NCI-H226 (cell line): Measurements from ENCODE around the gene MAP10.

ENCODE experiments used
- DNase-seq: peaks from one replicate; pipeline ENCODE4 v3.0.0-alpha.2; 2015

Gene MAP10

DNA sequence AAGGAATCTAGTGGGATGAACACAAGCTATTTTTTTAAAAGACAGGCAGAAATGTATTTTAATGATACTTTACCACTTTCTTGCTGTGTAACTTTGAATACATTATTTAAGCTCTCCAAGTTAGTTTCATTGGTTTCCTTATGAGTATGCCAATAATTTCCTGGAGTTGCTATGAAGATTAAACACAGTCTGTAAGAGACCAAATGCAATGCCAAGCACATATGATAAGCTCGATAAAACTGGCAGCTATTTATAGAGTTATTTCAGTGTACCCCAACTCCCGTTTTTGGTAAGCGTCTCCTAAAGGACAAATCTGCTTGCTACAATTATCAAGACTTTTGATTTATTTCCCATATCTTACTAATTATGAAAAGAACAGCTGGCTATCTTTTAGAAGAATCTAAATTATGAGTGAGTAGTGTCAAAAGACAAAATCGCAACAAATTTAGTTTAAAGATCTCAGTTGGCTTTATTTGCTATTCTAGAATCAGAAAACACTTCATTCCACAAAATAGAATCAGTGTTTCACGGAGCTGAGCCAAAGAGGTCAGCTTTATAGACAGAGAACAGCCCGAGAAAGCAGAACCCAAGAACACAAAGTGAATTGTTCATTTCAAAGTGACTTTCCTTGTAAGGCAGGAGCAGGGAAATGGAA, 7.2 kb upstream of the MAP10 start:
- no peak for DNase-seq

DNA sequence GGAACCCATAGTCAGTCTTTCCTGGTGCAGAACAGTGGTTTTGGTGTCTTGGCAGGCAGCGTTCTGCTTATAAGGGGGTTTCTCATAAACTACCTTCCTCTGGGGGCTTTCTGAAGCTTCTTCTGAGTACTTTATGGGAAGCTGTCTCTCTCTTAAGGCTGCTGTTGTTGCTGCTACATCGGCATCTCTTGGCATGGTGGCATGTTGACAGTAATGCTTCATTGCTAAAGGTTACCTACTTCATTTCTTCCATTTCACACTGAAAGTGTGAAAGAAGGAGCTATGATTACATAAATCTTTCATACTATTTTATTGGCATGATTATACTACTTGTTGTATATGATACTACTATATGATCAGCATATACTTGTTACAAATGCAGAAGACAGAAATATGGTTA, 6.3 kb upstream of the MAP10 start:
- no peak for DNase-seq

DNA sequence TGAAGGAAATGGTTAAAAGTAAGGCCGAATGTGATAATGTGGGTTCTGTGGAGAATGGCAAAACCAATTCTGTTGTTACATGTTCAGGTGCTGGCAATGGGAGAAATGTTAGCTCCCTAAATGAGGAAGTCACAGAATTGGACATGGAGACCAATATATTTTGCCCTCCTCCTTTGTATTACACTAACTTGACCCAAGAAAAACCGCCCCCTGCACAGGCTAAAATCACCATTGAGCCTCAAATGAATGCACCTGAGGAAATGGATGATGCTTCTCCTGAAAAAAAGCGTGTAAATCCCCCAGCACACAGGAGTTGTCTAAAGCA, 932 bp downstream of the MAP10 start:
- DNase-seq, result no peak

DNA sequence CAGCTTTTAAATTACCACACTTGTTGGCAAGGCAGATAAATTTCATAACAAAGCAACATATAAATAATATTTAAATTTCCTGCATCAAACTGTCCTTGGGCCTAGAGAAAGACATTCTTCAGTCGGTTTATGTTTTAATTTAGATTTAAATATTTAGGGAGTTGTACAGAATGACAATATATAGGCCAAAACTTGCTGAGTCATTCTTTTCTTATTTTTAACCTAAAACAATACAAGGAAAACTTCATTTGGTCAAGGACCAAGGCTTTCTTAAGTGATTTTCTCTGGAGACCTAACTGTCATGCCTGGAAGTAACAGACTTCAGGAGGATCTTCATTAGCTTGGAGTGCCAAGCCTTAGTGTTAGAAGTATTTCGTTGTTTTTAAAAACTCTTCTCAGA, 5.6 kb downstream of the MAP10 start:
- DNase-seq, result no peak

DNA sequence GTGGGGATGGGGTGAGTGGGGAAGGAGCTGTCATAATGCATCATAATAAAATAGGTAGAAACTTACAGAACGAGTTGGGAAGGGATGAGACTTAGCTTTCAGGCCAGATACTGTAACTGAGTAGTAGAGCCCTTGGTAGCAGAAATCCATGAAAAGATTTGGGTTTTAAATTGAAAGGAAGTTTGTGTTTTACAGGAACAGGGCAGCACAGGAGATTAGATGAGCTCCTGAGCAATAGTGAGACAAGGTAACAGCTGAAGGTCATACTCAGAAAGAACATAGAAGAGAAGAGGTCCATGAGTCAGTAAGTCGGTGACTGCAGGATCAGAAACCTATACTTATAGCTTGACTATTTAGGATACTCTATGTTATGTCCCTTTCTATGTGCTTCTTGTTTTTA, 7.3 kb downstream of the MAP10 start:
- DNase-seq, result no peak

DNA sequence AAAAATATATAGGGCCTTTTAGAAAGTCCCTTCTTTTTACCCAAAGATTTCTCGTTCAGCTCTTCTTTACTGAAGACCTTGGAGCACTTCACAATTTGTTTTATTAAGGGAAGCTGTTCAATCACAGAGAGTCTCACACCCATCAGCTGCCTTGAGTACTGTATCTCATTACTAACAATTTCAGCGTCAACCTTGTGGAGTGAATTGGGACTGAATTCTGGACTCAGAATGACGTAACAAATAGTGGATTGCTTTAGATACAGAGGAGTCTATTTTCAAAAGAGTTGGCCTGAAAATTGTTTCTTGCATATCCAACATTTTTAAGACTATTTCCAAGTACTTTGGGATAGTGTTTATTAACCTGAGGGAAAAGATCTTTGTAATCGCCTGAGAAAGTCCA, 7.9 kb downstream of the MAP10 start:
- no peak for DNase-seq

DNA sequence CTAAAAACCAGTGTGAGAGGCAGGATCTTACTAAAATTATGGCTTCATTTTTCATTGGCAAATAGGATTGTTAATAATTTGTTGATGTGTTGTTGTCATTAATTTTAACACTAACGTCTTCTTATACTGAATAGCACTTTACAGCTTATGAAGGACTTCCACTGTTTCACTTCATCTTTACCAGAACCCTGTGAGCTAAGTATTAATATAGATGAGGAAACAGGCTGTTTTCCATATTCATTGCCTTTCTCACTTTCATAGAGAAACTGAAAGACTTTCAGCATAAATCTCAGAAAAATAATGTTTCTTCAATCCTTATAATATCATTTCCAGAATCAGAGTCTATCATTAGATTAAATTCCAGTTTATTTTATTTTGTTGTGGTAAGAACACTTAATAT, 8.5 kb downstream of the MAP10 start:
- DNase-seq, result no peak

DNA sequence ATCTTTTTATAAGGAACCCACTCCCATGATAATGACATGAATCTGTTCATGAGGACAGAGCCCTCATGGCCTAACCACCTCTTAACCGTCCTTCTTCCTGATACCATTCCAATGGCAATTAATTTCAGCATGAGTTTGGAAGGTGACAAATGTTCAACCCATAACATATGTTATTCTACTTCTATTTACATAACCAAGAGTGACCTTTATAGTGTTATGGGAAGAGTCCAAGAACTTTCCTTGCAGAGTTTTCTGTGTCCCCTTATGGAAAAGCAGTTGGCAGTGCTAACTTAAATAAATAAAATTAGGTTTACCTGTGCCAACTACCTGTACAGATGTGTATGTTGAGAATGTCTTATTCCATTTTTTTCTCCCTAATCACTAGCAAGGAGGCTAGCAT, 11.1 kb downstream of the MAP10 start:
- no peak for DNase-seq

DNA sequence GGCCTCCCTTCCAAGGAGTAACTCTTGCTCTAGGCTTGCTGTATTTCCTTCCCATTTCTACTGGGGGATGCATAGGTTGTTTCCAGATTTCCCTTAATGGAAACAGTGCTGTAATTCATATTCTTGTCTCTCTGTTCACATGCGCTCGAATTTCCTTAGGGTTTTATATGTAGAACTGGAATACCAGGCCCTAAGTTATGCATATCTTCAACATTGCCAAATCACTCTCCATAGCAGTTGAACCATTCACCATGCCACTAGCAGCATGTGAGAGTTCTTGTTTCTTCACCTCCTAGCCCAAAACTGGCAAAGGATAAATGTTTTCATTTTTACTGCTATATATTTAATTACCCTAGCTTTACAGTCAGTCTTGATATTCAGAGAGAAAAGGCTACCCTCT, 12.8 kb downstream of the MAP10 start:
- no peak for DNase-seq

DNA sequence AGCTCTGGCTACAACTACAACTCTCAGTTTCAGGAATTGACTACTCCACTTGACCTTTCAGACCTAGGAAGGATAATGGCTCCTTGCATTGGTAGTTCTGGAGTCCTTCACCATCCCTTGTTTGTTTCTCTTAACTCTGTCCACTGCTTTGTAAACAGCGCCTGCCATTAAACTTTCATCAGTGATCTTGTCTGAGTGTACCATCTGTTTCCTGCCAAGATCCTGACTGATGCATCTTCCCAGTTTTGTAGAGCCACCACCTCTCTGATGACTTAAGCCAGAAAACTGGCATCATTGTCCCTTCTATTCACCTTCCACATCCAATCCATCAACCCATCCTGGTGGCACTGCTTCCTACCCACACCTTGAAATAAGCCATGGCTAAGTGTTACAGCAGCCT, 15.2 kb downstream of the MAP10 start:
- no peak for DNase-seq

DNA sequence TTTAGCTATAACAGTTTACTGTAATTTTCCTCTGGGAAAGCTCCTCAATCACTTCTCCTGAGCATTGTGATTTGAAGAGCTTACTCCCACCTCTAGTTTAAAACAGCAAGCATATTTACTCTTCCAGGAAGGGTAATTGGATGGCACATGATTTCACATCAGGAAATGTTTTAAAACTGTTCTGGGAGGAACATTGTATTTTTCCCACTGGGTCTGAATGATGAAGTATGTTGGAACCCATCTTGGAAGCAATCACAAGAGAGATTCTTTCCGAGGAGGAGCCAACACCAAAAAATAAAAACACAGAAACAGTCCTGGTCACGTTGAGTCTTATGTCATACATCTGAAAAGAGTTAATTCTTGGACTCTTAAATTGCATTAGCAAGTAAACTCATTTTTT, 17.3 kb downstream of the MAP10 start:
- DNase-seq, result no peak

DNA sequence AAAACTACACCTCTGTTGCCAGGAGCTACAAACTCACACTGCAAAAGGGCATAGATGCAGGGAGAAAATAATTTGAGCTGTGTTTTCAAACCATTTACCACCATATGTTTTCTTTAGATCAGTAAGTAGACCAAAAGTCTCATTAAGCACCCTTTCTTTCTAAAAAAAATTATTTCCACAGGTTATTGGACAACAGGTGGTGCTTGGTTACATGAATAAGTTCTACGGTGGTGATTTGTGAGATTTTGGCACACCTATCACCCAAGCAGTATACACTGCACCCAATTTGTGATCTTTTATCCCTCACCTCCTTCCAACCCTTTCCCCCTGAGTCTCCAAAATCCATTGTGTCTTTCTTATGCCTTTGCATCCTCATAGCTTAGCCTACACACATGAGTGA, 21.1 kb downstream of the MAP10 start:
- DNase-seq, result no peak

DNA sequence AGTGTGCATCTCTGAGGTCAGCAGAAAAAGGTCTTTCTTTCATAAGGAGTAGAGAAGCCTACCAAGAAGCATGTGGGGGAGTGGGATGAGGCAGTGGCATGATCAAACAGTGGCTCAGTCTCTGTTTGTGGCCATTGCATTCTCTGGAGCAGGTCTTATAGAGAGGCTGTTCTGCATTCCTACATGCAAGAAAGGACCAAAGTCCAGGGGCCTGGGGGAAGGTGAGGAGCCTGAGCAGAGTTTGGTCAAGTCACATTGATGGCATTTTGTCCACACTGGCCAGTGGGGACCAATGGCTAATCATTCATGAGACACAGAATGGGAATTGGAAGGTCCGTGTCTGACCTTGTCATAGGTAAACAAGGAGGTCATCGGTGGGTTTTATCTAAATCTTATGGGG, 25.4 kb downstream of the MAP10 start:
- DNase-seq, result no peak

DNA sequence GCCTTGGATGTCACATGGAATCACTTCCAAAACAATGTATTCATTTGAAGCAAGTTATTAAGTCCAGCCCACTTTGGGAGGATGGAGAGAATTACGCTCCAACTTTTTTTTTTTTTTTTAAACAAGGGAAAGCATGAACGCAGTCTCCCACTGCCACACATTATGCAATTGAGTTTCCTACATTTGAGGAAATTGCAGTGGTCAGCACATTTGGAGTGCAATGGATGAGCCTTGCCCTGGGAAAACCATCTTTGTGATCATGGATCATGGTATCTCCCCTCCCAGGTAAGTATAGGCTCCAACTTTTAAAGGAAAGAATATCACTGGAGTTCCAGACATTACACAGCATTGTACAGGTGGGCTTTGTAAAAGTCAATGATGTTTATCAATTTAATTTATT, 26.7 kb downstream of the MAP10 start:
- no peak for DNase-seq

DNA sequence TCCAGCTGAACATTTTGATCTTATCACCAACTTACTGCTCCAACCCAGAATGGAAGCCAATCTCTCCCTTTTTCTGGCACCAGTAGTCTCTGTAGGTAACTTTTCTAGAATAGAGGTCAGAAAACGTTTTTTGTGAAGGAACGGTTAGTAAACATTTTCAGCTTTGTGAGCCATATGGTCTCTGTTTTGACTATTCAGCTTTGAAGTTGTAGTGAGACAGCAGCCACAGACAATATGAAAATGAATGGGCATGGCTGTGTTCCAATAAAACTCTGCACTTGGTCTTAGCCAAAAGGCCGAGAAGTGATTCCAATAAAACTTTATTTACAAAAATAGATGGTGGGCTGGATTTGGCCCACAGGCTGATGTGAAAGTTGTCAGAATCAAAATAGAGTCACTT, 28.9 kb downstream of the MAP10 start:
- no peak for DNase-seq

DNA sequence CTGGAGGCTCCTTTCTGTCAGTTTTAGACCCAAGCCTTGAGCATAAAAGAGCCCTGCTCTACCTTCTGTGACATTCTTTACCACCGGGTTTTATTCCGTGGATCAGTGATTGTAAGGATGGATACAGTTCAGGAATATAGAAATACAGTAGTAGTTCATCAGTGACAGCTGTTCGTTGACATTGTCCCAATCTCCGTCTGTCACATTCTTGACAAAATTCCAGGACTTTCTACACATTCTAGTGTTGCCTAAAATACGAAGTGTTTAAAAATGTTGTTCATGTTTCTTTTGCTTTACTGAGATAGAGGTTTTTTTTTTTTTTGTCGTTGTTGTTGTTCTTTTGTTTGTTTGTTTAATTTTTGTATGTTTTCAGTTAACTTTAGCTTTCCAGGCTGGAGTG, 29.9 kb downstream of the MAP10 start:
- no peak for DNase-seq

DNA sequence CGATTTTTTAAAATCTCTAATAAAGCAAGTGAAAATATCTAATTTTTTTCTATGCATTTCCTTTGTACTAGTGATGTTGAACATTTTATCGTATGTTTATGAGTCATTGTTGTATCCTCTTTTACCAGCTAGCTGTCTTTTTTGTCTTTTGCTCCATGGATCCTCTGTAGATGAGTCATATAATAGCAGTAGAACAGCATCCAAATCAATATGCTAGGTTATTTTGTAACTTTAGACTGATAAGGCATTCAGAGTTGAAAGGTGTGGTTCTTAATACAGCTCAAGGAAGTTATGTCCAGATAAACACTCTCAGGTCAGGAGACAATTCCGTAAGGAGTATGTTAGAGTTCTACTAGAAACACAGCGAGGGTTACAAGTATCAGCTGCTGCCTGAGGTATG, 31.9 kb downstream of the MAP10 start:
- DNase-seq, result peak; percentile 31

DNA sequence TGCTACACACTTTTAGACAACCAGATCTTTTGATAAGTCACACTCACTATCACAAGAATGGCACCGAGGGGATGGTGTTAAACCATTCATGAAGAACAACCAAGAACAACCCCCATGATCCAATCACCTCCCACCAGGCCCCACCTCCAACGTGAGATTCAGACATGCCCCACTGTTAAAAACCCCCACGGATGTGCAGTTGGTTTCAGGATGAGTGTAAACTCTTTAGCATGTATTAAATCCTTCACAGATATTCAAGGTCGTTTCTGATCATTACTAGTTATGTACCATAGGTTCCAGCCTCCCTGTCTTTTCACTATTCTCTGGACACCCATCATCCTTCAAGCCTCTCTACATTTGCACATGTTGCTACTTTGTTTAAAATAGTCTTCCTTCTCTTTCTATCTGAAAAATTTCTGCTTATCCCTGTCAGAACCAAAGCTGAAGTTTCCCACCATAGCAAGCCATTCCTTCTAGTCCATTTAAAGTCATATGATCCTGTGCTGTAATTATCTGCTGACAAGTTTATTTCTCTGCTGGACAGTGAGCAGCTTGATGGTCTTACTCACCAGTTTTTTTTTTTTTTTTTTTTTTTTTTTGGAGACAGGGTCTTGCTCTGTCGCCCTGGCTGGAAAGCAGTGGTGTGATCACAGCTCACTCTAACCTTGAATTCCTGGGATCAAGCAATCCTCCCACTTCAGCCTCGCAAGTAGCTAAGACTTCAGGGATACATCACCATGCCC, 36.8 kb downstream of the MAP10 start:
- DNase-seq, result no peak

DNA sequence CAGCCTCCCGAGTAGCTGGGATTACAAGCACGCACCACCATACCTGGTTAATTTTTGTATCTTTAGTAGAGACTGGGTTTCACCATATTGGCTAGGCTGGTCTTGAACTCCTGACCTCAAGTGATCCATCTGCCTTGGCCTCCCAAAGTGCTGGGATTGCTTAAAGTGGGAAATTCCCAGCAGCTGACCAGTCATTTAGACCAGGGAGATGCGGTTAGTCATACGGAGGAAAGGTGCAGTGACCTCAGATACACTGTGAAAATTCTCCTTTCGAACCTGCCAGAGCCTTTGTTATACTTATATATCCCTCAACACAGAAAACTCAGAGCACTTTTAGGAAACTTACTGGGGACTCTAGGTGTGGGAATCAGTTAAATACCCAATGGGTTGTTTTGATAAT, 39.6 kb downstream of the MAP10 start:
- DNase-seq, result peak; percentile 78

DNA sequence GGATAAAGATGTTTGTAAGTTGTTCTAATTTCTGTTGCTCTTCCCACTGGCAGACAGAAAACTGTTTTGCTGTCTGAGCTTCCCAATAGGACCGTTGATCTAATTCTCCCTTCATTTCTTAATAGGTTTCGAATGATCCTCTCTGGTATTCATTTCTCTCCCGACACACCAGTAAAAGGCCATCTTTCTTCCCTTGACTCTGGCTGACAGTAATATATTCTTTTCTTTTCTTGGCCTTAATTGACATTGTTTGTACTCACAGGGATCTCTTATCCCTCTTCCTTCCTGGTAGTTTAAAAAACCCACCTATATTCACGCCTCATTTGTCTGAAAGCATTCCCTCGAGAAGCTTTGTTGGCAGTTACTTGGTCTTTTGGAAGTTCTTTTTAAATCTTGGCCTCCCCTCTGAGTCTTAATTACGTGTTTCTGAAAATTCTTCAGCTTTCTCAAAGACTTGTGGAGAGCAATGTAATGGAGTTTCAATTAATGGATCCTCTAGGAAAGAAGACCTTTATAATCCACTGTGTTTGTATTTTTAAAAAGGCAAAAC, 40.3 kb downstream of the MAP10 start:
- DNase-seq, result no peak

DNA sequence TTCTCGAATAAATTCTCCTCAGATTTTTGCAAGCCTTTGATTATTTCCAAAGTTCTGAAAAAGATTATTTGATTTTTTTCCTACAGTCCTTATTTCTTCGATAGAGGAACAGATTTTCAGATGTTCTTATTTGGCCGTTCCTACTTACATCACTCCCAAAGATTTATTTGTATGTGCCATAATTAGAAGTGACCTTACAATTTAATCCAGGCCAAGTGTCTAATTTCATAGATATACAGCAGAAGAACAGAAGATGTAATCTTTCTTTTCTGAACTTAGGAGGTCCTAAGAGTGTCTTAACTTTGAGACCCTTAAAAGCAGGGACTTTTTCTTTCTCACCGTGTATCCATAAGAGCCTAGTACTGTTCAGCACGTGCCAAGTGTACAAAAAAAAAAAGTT, 46.3 kb downstream of the MAP10 start:
- no peak for DNase-seq

DNA sequence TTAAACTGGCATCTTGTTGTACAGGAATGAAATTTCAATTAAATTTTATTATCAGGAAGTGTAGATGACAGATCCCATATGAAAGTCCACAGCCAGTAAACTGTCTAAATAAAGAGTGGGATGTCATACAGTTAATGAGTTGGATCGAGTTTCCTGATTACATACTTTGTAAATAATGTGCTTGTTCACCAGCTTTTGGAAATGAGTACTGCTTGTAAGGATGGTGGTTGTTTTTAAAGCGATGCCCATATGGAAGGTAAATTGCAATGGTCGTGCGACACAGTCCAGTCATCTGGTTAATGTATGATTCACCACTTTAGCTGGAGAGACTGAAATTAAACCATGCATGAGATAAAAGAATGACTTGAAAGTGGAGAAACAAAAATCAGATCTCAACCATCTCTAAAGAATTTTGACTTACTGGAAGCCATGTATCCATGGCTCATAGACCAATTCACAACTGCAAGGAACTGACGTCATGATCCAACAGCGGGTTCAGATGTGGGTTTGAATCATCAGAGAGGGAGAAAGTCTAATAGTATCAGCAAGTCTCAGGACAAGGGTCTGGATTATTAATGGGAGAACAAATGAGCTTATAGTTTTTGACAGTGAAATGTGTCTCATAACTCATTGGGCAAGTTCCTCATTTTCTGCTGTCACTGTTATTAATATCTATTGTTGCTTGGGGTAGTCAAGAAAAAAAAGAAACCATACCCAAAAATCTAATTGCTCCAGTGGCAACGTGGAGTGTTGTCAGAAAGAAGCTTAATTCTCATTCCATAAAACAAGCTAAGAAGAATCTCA, 49.0 kb downstream of the MAP10 start:
- DNase-seq, result peak; percentile 49

DNA sequence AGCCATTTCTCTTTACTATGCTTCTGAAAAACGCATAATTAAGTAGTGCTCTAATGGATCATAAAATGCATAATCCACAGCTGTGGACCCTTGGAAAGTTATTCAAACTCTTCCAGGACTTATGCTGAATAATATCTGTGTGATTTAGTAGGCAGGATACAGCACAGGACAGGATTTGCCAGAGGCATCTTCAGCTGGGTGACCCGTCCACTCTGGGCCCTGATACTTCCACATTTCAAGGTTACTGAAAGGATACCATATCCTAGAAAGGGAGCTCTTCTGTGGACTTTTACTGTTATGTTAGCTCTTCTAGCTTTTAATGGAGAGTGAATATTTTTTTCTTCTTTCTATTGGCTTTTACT, 49.6 kb downstream of the MAP10 start:
- no peak for DNase-seq

DNA sequence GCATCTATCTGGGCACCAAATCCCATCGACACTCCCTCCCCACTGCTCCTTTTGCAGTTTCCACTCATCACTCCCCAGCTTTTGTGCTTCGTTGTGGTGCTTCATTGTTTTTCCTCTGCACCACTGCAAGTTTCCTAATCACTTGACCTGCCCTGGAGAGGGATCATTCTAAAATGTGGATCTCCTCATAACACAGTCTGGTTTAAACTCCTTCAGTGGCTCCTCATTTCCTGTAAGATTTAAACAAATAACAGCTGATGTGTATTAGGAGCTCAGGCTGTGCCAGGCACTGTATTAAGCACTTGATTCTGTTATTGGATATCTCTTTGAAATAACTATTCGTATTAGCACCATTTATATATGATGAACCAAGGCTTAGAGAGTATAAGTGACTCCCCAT, 51.3 kb downstream of the MAP10 start:
- no peak for DNase-seq
